Spleen (tissue), 11 donors: ENCODE data around the gene DYRK1A. TPM values are rescaled to one million over a fixed set of nuclear protein-coding genes. Genes with fewer than 3 reads are reported as not detected.

Source experiments
- DNase-seq: peaks from one replicate; pipeline ENCODE4 v3.0.0-alpha.2; 2020
- H3K27ac ChIP-seq, 8 donors: fragments of 200-600 bp; sonication (generic) in 7 of 8; 1 replicate in 4 of 8; 2 replicates in 4 of 8; pipeline versions ENCODE4 v1.5.0 to v1.8.0; 2016 to 2021; ENCODE audit warnings: inconsistent platforms in 4 of 8, mild to moderate bottlenecking in 4 of 8, moderate library complexity in 1 of 8
- H3K27me3 ChIP-seq, 7 donors: fragments of 200-600 bp; sonication (generic) in 6 of 7; replicated peaks in 1 of 7; 1 replicate in 4 of 7; 2 replicates in 3 of 7; pipeline versions ENCODE4 v1.5.0 to v1.8.0; 2016 to 2021; ENCODE audit warnings: inconsistent platforms in 3 of 7, mild to moderate bottlenecking in 1 of 7
- H3K36me3 ChIP-seq, 6 donors: fragments of 200-600 bp; sonication (generic) in 5 of 6; 1 replicate in 4 of 6; 2 replicates in 2 of 6; pipeline versions ENCODE4 v1.5.0 to v1.8.0; 2016 to 2021; ENCODE audit warnings: inconsistent platforms in 2 of 6
- H3K4me1 ChIP-seq, 6 donors: fragments of 200-600 bp; sonication (generic) in 5 of 6; 1 replicate in 3 of 6; 2 replicates in 3 of 6; pipeline versions ENCODE4 v1.5.0 to v1.8.0; 2016 to 2021; ENCODE audit warnings: inconsistent platforms in 3 of 6
- H3K4me3 ChIP-seq, 8 donors: fragments of 200-600 bp; sonication (generic) in 7 of 8; 1 replicate in 4 of 8; 2 replicates in 4 of 8; pipeline versions ENCODE4 v1.5.0 to v1.8.0; 2016 to 2021; ENCODE audit warnings: inconsistent platforms in 4 of 8, mild to moderate bottlenecking in 4 of 8, moderate library complexity in 2 of 8
- H3K9me3 ChIP-seq, 8 donors: fragments of 200-600 bp; sonication (generic) in 7 of 8; 1 replicate in 4 of 8; 2 replicates in 4 of 8; pipeline versions ENCODE4 v1.5.0 to v1.8.0; 2016 to 2021; ENCODE audit warnings: inconsistent platforms in 4 of 8
- CTCF ChIP-seq, 11 experiments: fragments of 200-600 bp in 7 of 11; fragments of 450-650 bp in 4 of 11; sonication (generic) in 4 of 11; IDR thresholded peaks in 8 of 11; conservative IDR thresholded peaks in 3 of 11; 1 replicate in 7 of 11; 2 replicates in 4 of 11; pipeline versions ENCODE4 v1.4.0 to v1.8.0; 2016 to 2021; ENCODE audit warnings: antibody characterized with exemption in 11 of 11, inconsistent platforms in 4 of 11, mild to moderate bottlenecking in 1 of 11
- POLR2A ChIP-seq, 3 donors: fragments of 450-650 bp; IDR thresholded peaks; one replicate each; pipeline ENCODE4 v1.5.1; 2017; ENCODE audit warnings: antibody characterized with exemption in 3 of 3, mild to moderate bottlenecking in 1 of 3
- POLR2AphosphoS5 ChIP-seq, 3 donors: sonication (generic); formaldehyde crosslinking; IDR thresholded peaks; one replicate each; pipeline ENCODE4 v1.5.1; 2017; ENCODE audit warnings: antibody characterized with exemption in 3 of 3
- WGBS, 5 donors: extraction: QIAGEN DNeasy Blood & Tissue Kit in 3 of 5; methylation state at CpG; one replicate each; pipeline versions ENCODE4 v1.1.5 to v1.1.7; 2013 to 2018; 5-methylcytosine and 5-hydroxymethylcytosine counted together
- intact Hi-C: fragments of 100-400 bp; cut with DNase I; formaldehyde crosslinking; loops from one replicate; pipeline ENCODE4 v1.15.0; 2023; ENCODE audit warnings: low total_unique reads
- polyA plus RNA-seq, 3 donors: library from polyadenylated mRNA; stranded (reverse); fragments of 200-250 nt; gene quantifications; one replicate each; pipeline ENCODE4 v1.2.1, GENCODE V29; 2013
- total RNA-seq, 7 donors: library from RNA; depleted of rRNA in 3 of 7; stranded (reverse); fragments of >200 nt in 3 of 7; fragmentation: NEBNext Ultra II Directional in 4 of 7; extraction: Animal tissue kit (Norgen Biotek cat#: 25700) in 4 of 7; gene quantifications; one replicate each; pipeline versions ENCODE4 v1.1.0 to v1.2.1, GENCODE V29; 2016 to 2021
- donor health status: healthy with polysubstance abuse.
- donor health status: DM: no; HTN: no; CAD: no; lungs with moderate emphysema.
- donor health status: DM: no; HTN: no; CAD: no.
- donor health status: Bipolar disorder and iron deficiency.
- donor health status: healthy.
- donor health status: DM: no; HTN: no; CAD: no.
- donor health status: DM: yes; HTN: yes; CAD: no.

DYRK1A gene
- total and polyA plus RNA-seq, 10 donors: 21.9 to 115 (median 95.1) TPM

GRCh38 chr21:37433456-37433840, 66.9 kb downstream of the DYRK1A start:
- H3K36me3 ChIP-seq: peaks cover 0 to 25% (median 0%) of the 10 kb centered on the region in 6 donors
- no peaks in the 10 kb centered on the region for H3K9me3 ChIP-seq
- no peak for TF ChIP-seq POLR2AphosphoS5 (IDR thresholded peaks at IDR 0.05)
- no peak for TF ChIP-seq CTCF (IDR thresholded peaks at IDR 0.05 in 8 of 11, conservative IDR thresholded peaks at IDR 0.05 in 3 of 11)
- TF ChIP-seq POLR2A (IDR thresholded peaks at IDR 0.05): no peak
- H3K4me3 ChIP-seq: no peak overlapping the region
- no peaks in the 10 kb centered on the region for H3K27me3 ChIP-seq
- no peak overlapping the region for H3K27ac ChIP-seq
- 92 to 97% (median 95%) methylated on average over 5 of the region's 5 CpGs for WGBS, 5 donors
- peaks cover 47 to 100% (median 73%) of the 10 kb centered on the region in 6 donors for H3K4me1 ChIP-seq
- intact Hi-C loops: no loop called here
- DNase-seq: no peak

- Histone ChIP-seq H3K36me3 (peaks cover 0 to 14% (median 0%) of the 10 kb centered on the region in 6 donors), H3K4me1 (peaks cover 52 to 99% (median 79%) of the 10 kb centered on the region in 6 donors), H3K9me3 (no peaks in the 10 kb centered on the region), H3K27ac (peak overlapping the region in 6 of 8 donors; percentile 1 to 62 (median 46)), H3K4me3 (peak overlapping the region in 1 of 8 donors; percentile 19), H3K27me3 (no peaks in the 10 kb centered on the region)
- intact Hi-C loops: no loop called here
- no peak for DNase-seq
- TF ChIP-seq CTCF (IDR thresholded peaks at IDR 0.05 in 8 of 11, conservative IDR thresholded peaks at IDR 0.05 in 3 of 11) (peak in 2 of 11 experiments; percentile 14 to 16), POLR2A (IDR thresholded peaks at IDR 0.05) (no peak), POLR2AphosphoS5 (IDR thresholded peaks at IDR 0.05) (peak in 1 of 3 donors; percentile 56)
- 9 to 18% (median 13%) methylated on average over 6 of the region's 6 CpGs for WGBS, 5 donors
These were observed 68.5 kb downstream of the DYRK1A start for GRCh38 chr21:37435120-37435519.

- Histone ChIP-seq H3K9me3 (no peaks in the 10 kb centered on the region), H3K27ac (peak overlapping the region in 6 of 8 donors; percentile 8 to 62 (median 46)), H3K36me3 (peaks cover 0 to 8% (median 0%) of the 10 kb centered on the region in 6 donors), H3K4me1 (peaks cover 52 to 99% (median 80%) of the 10 kb centered on the region in 6 donors), H3K27me3 (no peaks in the 10 kb centered on the region), H3K4me3 (peak overlapping the region in 1 of 8 donors; percentile 19)
- TF ChIP-seq CTCF (IDR thresholded peaks at IDR 0.05 in 8 of 11, conservative IDR thresholded peaks at IDR 0.05 in 3 of 11) (no peak), POLR2A (IDR thresholded peaks at IDR 0.05) (no peak), POLR2AphosphoS5 (IDR thresholded peaks at IDR 0.05) (no peak)
- WGBS, 5 donors: 48 to 55% (median 49%) methylated on average over 3 of the region's 3 CpGs
- intact Hi-C loops: no loop called here
- no peak for DNase-seq
These were observed 69.1 kb downstream of the DYRK1A start for GRCh38 chr21:37435711-37436110.

GRCh38 chr21:37436174-37436573, 69.6 kb downstream of the DYRK1A start:
- no peak for DNase-seq
- Histone ChIP-seq H3K27ac (peak overlapping the region in 5 of 8 donors; percentile 36 to 62 (median 46)), H3K9me3 (no peaks in the 10 kb centered on the region), H3K4me3 (no peak overlapping the region), H3K27me3 (no peaks in the 10 kb centered on the region), H3K36me3 (peaks cover 0 to 3% (median 0%) of the 10 kb centered on the region in 6 donors), H3K4me1 (peaks cover 48 to 99% (median 78%) of the 10 kb centered on the region in 6 donors)
- TF ChIP-seq POLR2A (IDR thresholded peaks at IDR 0.05) (no peak), POLR2AphosphoS5 (IDR thresholded peaks at IDR 0.05) (no peak), CTCF (IDR thresholded peaks at IDR 0.05 in 8 of 11, conservative IDR thresholded peaks at IDR 0.05 in 3 of 11) (no peak)
- 70 to 79% (median 75%) methylated on average over 2 of the region's 2 CpGs for WGBS, 5 donors
- intact Hi-C loops: no loop called here
